Mesothelial cell of epicardium (in vitro differentiated cells): ENCODE data around the gene NTNG2. TPM values are rescaled to one million over a fixed set of nuclear protein-coding genes. Genes with fewer than 3 reads are reported as not detected.

Source experiments
- DNase-seq, 2 experiments: peaks; one replicate each; pipeline ENCODE4 v3.0.0; 2021; ENCODE audit warnings: low spot score in 2 of 2; ENCODE audit not compliant: unreplicated experiment in 2 of 2
- H3K27ac Mint-ChIP-seq: 2 replicates; pipeline ENCODE4 v1.8.0; 2021; ENCODE audit warnings: mixed read lengths
- H3K27me3 Mint-ChIP-seq: 2 replicates; pipeline ENCODE4 v1.8.0; 2021; ENCODE audit warnings: low read depth, mixed read lengths
- H3K36me3 Mint-ChIP-seq: 2 replicates; pipeline ENCODE4 v1.8.0; 2021; ENCODE audit warnings: mixed read lengths
- H3K4me1 Mint-ChIP-seq: 2 replicates; pipeline ENCODE4 v1.8.0; 2021; ENCODE audit warnings: mixed read lengths
- H3K4me3 Mint-ChIP-seq: 2 replicates; pipeline ENCODE4 v1.8.0; 2021; ENCODE audit warnings: mild to moderate bottlenecking, moderate library complexity, mixed read lengths
- H3K9me3 Mint-ChIP-seq: 2 replicates; pipeline ENCODE4 v1.8.0; 2021; ENCODE audit warnings: mixed read lengths
- total RNA-seq: library from RNA; stranded (reverse); gene quantifications from 3 replicates; pipeline ENCODE4 v1.2.1, GENCODE V29; 2021
- TF ChIP-seq, protein P1 (sequence below): fragments of 200-600 bp; sonication (generic); IDR thresholded peaks from one replicate; pipeline ENCODE4 v1.5.0; 2021; ENCODE audit warnings: antibody characterized with exemption; ENCODE audit not compliant: unreplicated experiment

The NTNG2 gene
- total RNA-seq, 1 donor from 2014 or later, result 8.1 TPM

DNA sequence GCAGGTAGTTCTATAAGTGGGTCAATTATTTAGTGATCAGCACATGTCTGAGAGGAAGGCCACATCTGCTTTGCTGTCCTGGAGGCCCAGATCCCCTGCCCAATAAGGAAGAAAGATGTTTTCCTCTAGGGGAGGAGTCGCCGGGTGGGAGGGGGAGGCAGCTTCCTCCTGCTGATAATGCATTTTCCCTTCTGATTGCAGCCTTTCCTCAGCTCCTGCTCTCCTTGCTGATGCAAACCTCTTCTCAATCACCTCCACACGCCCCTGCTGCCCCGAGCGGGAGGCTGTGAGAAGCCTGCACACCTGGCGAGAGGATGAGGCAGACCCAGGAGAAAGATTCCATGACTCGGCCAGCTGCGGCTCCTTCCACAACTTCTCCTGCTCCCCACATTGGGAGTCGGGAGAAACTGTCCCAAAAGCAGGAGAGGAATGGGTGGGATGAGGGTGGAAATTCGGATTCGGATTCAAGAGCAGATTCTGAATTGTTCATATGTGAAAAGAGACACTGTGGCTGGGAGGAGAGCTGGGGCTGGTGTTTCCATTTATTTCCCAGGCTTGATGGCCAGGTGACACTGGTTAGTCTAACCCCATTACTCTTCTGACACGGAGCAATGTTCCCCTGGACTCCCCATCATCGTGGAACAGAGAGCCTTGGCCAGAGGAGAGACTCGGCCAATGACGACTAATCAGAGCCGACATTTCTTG lies 6.8 kb upstream of the NTNG2 start:
- no peak overlapping the region for H3K4me3 Mint-ChIP-seq
- peaks cover 2% of the 10 kb centered on the region for H3K4me1 Mint-ChIP-seq
- TF ChIP-seq, protein P1, sequence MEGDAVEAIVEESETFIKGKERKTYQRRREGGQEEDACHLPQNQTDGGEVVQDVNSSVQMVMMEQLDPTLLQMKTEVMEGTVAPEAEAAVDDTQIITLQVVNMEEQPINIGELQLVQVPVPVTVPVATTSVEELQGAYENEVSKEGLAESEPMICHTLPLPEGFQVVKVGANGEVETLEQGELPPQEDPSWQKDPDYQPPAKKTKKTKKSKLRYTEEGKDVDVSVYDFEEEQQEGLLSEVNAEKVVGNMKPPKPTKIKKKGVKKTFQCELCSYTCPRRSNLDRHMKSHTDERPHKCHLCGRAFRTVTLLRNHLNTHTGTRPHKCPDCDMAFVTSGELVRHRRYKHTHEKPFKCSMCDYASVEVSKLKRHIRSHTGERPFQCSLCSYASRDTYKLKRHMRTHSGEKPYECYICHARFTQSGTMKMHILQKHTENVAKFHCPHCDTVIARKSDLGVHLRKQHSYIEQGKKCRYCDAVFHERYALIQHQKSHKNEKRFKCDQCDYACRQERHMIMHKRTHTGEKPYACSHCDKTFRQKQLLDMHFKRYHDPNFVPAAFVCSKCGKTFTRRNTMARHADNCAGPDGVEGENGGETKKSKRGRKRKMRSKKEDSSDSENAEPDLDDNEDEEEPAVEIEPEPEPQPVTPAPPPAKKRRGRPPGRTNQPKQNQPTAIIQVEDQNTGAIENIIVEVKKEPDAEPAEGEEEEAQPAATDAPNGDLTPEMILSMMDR, result no peak
- no peaks in the 10 kb centered on the region for H3K36me3 Mint-ChIP-seq
- DNase-seq, result no peak
- no peak overlapping the region for H3K27ac Mint-ChIP-seq
- peaks cover 89% of the 10 kb centered on the region for H3K27me3 Mint-ChIP-seq
- H3K9me3 Mint-ChIP-seq, result no peaks in the 10 kb centered on the region

DNA sequence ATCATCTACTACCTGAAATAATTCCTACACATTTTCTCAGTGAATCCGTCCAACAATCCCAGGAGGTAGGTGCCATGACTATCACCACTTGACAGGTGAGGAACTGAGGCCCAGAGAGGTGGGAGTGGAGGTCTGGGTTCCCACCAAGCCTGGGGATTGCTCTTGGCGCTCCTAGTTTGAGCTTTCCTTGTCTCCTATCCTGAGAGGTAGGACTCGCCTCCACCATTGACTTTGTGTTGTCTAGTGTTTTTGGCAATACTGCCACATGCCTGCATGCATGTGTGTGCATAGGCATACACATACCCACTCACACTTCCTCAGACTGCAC lies 6.3 kb upstream of the NTNG2 start:
- H3K27me3 Mint-ChIP-seq, result peaks cover 89% of the 10 kb centered on the region
- H3K36me3 Mint-ChIP-seq, result no peaks in the 10 kb centered on the region
- TF ChIP-seq, protein P1, result no peak
- no peaks in the 10 kb centered on the region for H3K9me3 Mint-ChIP-seq
- DNase-seq, result no peak
- H3K4me1 Mint-ChIP-seq, result peaks cover 2% of the 10 kb centered on the region
- no peak overlapping the region for H3K27ac Mint-ChIP-seq
- no peak overlapping the region for H3K4me3 Mint-ChIP-seq

DNA sequence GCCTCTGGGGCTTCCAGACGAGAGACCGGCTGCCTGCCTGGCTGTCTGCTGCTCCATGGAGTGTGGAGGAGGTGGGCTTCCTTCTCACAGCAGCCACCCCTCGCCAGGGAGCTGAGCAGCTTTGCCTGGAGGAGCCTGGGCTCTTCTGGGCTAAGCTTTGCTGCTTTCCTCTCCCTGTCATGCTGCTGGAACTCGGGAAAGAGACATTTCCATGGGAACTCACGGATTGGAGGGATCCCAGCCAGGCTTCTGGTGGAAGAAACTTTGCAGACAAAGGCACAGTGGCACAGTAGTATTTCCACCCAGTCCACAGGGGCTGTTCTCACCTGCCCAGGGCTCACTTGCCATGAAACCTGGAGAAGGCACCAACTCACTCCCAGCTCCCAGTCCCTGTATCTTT lies 5.6 kb upstream of the NTNG2 start:
- H3K4me3 Mint-ChIP-seq, result no peak overlapping the region
- TF ChIP-seq, protein P1, result no peak
- no peak for DNase-seq
- H3K27me3 Mint-ChIP-seq, result peaks cover 89% of the 10 kb centered on the region
- H3K27ac Mint-ChIP-seq, result no peak overlapping the region
- no peaks in the 10 kb centered on the region for H3K9me3 Mint-ChIP-seq
- peaks cover 4% of the 10 kb centered on the region for H3K4me1 Mint-ChIP-seq
- H3K36me3 Mint-ChIP-seq, result no peaks in the 10 kb centered on the region

DNA sequence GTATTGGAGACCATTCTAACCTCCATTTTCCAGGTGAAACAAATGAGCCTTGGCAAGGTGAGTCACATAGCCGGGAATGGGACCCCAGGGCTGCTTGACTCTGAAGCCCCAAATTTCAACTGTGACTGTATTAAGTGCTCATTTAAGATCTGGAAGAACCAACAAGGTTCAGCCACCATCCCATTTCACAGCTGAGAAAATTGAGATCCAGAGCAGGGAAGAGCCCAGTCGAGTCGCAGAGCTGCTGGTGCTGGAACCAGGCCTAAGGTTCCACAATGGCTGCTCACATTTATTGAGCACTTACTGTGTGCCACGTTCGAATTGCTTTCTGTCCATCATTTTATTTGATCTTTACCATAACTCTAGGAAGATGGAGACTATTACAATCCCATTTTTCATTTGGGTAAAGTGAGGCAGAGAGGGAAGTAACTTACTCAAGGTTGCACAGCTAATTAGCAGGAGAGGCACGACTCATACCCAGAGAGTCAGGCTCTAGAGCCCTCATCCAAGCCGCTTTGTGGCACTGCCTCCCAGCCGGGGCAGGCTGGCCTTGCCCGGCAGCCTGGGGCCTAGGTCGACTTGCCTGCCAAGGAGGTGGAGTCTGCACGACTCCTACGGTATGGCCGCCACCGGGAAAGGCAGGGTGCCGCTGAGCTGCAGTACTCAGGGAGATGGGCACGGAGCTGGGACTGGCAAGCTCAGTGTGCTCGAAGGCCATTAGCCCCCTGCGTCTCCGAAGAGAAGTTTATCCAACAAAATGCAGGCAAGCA lies 4.3 kb upstream of the NTNG2 start:
- Mint-ChIP-seq H3K27me3 (peaks cover 85% of the 10 kb centered on the region), H3K36me3 (no peaks in the 10 kb centered on the region), H3K4me1 (peaks cover 9% of the 10 kb centered on the region), H3K27ac (no peak overlapping the region), H3K4me3 (no peak overlapping the region), H3K9me3 (no peaks in the 10 kb centered on the region)
- no peak for DNase-seq
- TF ChIP-seq, protein P1, result no peak

DNA sequence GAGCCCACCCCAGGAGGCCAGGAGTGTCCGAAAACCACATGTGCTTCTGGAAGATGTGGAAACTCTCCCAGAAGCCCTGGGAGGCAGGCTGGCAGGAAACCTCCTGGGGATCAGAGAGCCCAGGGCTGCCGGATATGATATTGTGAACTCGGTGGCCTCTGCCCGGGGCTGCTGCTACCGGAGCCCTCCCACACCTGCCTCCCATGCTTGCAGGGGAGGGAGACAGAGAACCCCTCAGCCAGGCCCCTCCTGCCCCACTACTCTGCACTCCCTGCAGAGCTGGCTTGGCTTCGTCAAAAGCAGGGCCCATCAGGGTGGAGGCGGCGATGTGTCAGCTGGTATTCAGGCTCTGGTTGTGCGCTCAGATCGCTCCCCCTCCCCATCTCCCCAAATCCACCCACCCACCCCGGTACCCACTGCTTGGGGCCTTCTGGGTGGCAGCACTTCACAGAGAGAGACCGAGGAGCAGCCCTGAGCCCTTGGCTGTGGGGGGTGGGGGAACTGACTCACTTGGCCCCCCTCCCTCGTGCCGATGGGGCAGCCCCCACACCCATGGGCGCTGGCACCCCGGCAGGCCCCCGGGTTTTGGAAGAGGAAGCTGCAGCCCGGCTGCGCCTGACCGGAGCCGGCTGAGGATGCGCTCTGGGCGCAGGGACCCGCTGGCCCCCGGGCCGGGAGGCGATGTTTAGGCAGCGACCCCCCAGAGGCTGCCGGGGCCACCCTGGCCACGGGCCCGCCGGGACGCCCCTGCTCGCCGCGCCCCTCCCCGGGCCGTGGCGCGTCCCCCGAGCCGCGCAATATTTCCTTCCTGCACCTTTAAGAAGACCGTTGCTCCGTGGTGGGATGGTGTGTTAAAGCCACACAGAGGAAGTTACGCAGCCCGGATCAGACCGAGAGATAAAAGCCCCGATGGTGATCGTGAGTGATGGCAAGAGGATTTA lies 786 bp upstream of the NTNG2 start:
- DNase-seq, result no peak

More for the DNA sequence above, 786 bp upstream of the NTNG2 start:
- Mint-ChIP-seq H3K27me3 (peaks cover 85% of the 10 kb centered on the region), H3K9me3 (no peaks in the 10 kb centered on the region), H3K4me3 (peak overlapping the region; percentile 80), H3K27ac (no peak overlapping the region), H3K4me1 (peaks cover 15% of the 10 kb centered on the region), H3K36me3 (no peaks in the 10 kb centered on the region)
- TF ChIP-seq, protein P1, result no peak
